ENCODE results near the gene SDC3. TPM values are rescaled to one million over a fixed set of nuclear protein-coding genes. Genes with fewer than 3 reads are reported as not detected.

Gene SDC3
- total RNA-seq, 2 donors from 2014 or later: 94.1 to 143 TPM

GRCh38 chr1:30955448-30956015, 47.0 kb upstream of the SDC3 start:
- no peak for DNase-seq
- Histone ChIP-seq H3K4me1 (ENCODE audit: control insufficient read depth, insufficient read depth, low read length) (no peaks in the 10 kb centered on the region), H3K36me3 (ENCODE audit: control insufficient read depth, insufficient read depth, low read length) (peaks cover 96% of the 10 kb centered on the region), H3K27ac (ENCODE audit: low read depth, low read length) (no peak overlapping the region), H3K4me3 (ENCODE audit: low read length) (no peak overlapping the region), H3K9ac (ENCODE audit: extremely low read depth, low read length, poor library complexity, severe bottlenecking) (no peak overlapping the region), H3K27me3 (ENCODE audit: control insufficient read depth, insufficient read depth, low read length, poor library complexity, severe bottlenecking) (no peaks in the 10 kb centered on the region), H3K9me3 (ENCODE audit: control insufficient read depth, low read length) (no peaks in the 10 kb centered on the region)
- Mint-ChIP-seq H3K27me3 (ENCODE audit: insufficient read depth) (no peaks in the 10 kb centered on the region), H3K27ac (no peak overlapping the region), H3K4me1 (no peaks in the 10 kb centered on the region), H3K36me3 (ENCODE audit: low read depth) (peaks cover 85% of the 10 kb centered on the region), H3K4me3 (no peak overlapping the region), H3K9me3 (no peaks in the 10 kb centered on the region)
- WGBS, 2 experiments (ENCODE audit: insufficient coverage in 1 of 2, insufficient read length in 1 of 2): 78% methylated on average over 1 of the region's 1 CpG; no CpG with 5 or more reads in 1 of the 2 experiments
- no peak for TF ChIP-seq CTCF (conservative IDR thresholded peaks at IDR 0.05)

DNA sequence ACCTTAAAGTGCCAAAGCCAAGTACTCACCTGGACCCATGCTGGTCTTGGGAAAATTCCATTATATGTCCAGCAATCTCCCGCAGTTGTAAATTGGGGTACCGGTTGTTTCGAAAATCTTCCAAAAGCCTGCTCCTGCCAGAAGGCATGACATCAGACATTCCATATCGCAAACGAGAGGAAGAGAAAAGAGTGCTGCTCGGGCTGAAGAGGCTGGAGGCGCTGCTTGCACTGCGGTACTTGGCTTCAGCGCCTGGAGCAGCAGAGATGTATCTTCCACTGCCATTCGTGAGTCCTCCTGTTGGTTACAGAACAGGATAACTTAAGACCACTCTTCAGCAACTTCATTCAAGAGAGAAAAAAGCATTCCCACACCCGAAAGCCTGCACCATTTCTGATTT, 45.1 kb upstream of the SDC3 start:
- no peak overlapping the region for H3K9ac ChIP-seq (ENCODE audit: extremely low read depth, low read length, poor library complexity, severe bottlenecking)
- no peaks in the 10 kb centered on the region for H3K4me1 Mint-ChIP-seq
- H3K27me3 Mint-ChIP-seq (ENCODE audit: insufficient read depth): no peaks in the 10 kb centered on the region
- TF ChIP-seq CTCF (conservative IDR thresholded peaks at IDR 0.05): no peak
- peaks cover 92% of the 10 kb centered on the region for H3K36me3 ChIP-seq (ENCODE audit: control insufficient read depth, insufficient read depth, low read length)
- H3K4me3 ChIP-seq (ENCODE audit: low read length): no peak overlapping the region
- WGBS, 2 experiments (ENCODE audit: insufficient coverage in 1 of 2, insufficient read length in 1 of 2): 96 to 97% methylated on average over 11 of the region's 11 CpGs
- no peak overlapping the region for H3K27ac Mint-ChIP-seq
- no peaks in the 10 kb centered on the region for H3K9me3 Mint-ChIP-seq
- H3K36me3 Mint-ChIP-seq (ENCODE audit: low read depth): peaks cover 81% of the 10 kb centered on the region
- no peak overlapping the region for H3K27ac ChIP-seq (ENCODE audit: low read depth, low read length)
- no peak for DNase-seq
- no peaks in the 10 kb centered on the region for H3K27me3 ChIP-seq (ENCODE audit: control insufficient read depth, insufficient read depth, low read length, poor library complexity, severe bottlenecking)
- H3K4me3 Mint-ChIP-seq: no peak overlapping the region
- H3K4me1 ChIP-seq (ENCODE audit: control insufficient read depth, insufficient read depth, low read length): no peaks in the 10 kb centered on the region
- H3K9me3 ChIP-seq (ENCODE audit: control insufficient read depth, low read length): no peaks in the 10 kb centered on the region

DNA sequence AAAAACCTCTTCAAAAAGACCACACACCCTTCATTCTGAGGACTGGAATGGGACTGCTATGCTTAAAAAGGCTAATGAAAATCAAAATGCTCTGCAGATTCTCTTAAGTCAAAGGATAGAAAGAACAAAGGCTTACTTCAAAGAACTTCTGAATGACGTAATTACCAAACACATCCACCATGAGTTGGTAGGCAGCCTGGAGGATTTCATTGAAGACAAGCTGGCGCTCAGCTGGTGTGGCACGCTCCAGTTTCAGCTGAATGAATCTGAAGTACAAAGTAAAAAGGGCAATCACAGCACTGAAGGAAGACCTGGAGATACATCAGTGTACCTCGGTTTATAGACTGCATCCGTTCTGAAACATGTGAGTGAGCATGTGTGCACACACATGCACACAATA, 43.5 kb upstream of the SDC3 start:
- H3K36me3 ChIP-seq (ENCODE audit: control insufficient read depth, insufficient read depth, low read length): peaks cover 92% of the 10 kb centered on the region
- TF ChIP-seq CTCF (conservative IDR thresholded peaks at IDR 0.05): no peak

More for the DNA sequence above, 43.5 kb upstream of the SDC3 start:
- Histone ChIP-seq H3K27me3 (ENCODE audit: control insufficient read depth, insufficient read depth, low read length, poor library complexity, severe bottlenecking) (no peaks in the 10 kb centered on the region), H3K9ac (ENCODE audit: extremely low read depth, low read length, poor library complexity, severe bottlenecking) (no peak overlapping the region), H3K27ac (ENCODE audit: low read depth, low read length) (no peak overlapping the region), H3K9me3 (ENCODE audit: control insufficient read depth, low read length) (no peaks in the 10 kb centered on the region), H3K4me3 (ENCODE audit: low read length) (no peak overlapping the region), H3K4me1 (ENCODE audit: control insufficient read depth, insufficient read depth, low read length) (no peaks in the 10 kb centered on the region)
- Mint-ChIP-seq H3K4me1 (no peaks in the 10 kb centered on the region), H3K4me3 (no peak overlapping the region), H3K36me3 (ENCODE audit: low read depth) (peaks cover 84% of the 10 kb centered on the region), H3K27ac (no peak overlapping the region), H3K27me3 (ENCODE audit: insufficient read depth) (no peaks in the 10 kb centered on the region), H3K9me3 (no peaks in the 10 kb centered on the region)
- DNase-seq: no peak
- 94 to 96% methylated on average over 4 to 5 of the region's 5 CpGs for WGBS, 2 experiments (ENCODE audit: insufficient coverage in 1 of 2, insufficient read length in 1 of 2)

All from endodermal cell (in vitro differentiated cells).